Measurements from ENCODE around the gene PSEN2.
"Not testable (repeated sequence)": the region's sequence is repeated elsewhere in the genome, so short reads cannot be mapped to it uniquely, and the experiment has no call there.

PSEN2 gene

GRCh38 chr1:226870401-226871279, at the start of gene PSEN2:
PSEN2 (plus strand) TSS chr1:226870616; CDS start chr1:226881908, 11,292 bp downstream.
- peak; percentile 64 for DNase-seq

- DNase-seq = no peak
These were observed 49.3 kb upstream of the PSEN2 start for GRCh38 chr1:226820941-226821718.

GRCh38 chr1:226821719-226822085, 48.7 kb upstream of the PSEN2 start:
- no peak for DNase-seq

- no peak for DNase-seq
These were observed 46.8 kb upstream of the PSEN2 start for GRCh38 chr1:226823643-226824042.

GRCh38 chr1:226825037-226825745, 45.2 kb upstream of the PSEN2 start:
- DNase-seq = peak; percentile 73

- no peak for DNase-seq
These were observed 44.7 kb upstream of the PSEN2 start for GRCh38 chr1:226825746-226826100.

GRCh38 chr1:226826479-226827261, 43.7 kb upstream of the PSEN2 start:
- no peak for DNase-seq

- no peak for DNase-seq
These were observed 43.0 kb upstream of the PSEN2 start for GRCh38 chr1:226827458-226827857.

GRCh38 chr1:226827968-226828513, 42.4 kb upstream of the PSEN2 start:
- DNase-seq = peak; percentile 83

GRCh38 chr1:226829105-226829504, 41.3 kb upstream of the PSEN2 start:
- no peak for DNase-seq

- no peak for DNase-seq
These were observed 38.5 kb upstream of the PSEN2 start for GRCh38 chr1:226831953-226832352.

GRCh38 chr1:226832613-226833012, 37.8 kb upstream of the PSEN2 start:
- no peak for DNase-seq

- not testable (repeated sequence) for DNase-seq
These were observed 36.2 kb upstream of the PSEN2 start for GRCh38 chr1:226834179-226834578.

GRCh38 chr1:226835396-226835795, 35.0 kb upstream of the PSEN2 start:
- not testable (repeated sequence) for DNase-seq

GRCh38 chr1:226837966-226838365, 32.5 kb upstream of the PSEN2 start:
- not testable (repeated sequence) for DNase-seq

- DNase-seq = no peak
These were observed 32.0 kb upstream of the PSEN2 start for GRCh38 chr1:226838456-226838855.

- no peak for DNase-seq
These were observed 24.8 kb upstream of the PSEN2 start for GRCh38 chr1:226845624-226846023.

- DNase-seq = no peak
These were observed 23.6 kb upstream of the PSEN2 start for GRCh38 chr1:226846786-226847185.

- not testable (repeated sequence) for DNase-seq
These were observed 15.9 kb upstream of the PSEN2 start for GRCh38 chr1:226854548-226854947.

GRCh38 chr1:226862890-226863289, 7.5 kb upstream of the PSEN2 start:
- DNase-seq = no peak

GRCh38 chr1:226863446-226863845, 7.0 kb upstream of the PSEN2 start:
- DNase-seq = no peak

- no peak for DNase-seq
These were observed 6.1 kb upstream of the PSEN2 start for GRCh38 chr1:226864311-226864710.

Measured in NCI-H2171 (cell line).